H7 (cell line): ENCODE measurements around the gene FAM50A. TPM values are rescaled to one million over a fixed set of nuclear protein-coding genes. Genes with fewer than 3 reads are reported as not detected.
"Not testable (repeated sequence)": the region's sequence is repeated elsewhere in the genome, so short reads cannot be mapped to it uniquely, and the experiment has no call there.

Source experiments
- DNase-seq: peaks from one replicate; pipeline ENCODE4 v3.0.0; 2012
- H3K27me3 ChIP-seq: 2 replicates; pipeline ENCODE4 v1.6.0; 2011; ENCODE audit warnings: mild to moderate bottlenecking, low read length; ENCODE audit not compliant: control insufficient read depth, insufficient read depth
- H3K36me3 ChIP-seq: replicated peaks from 2 replicates; pipeline ENCODE4 v1.5.1; 2011; ENCODE audit warnings: low read length; ENCODE audit not compliant: control insufficient read depth, insufficient read depth
- H3K4me3 ChIP-seq: 2 replicates; pipeline ENCODE4 v1.5.1; 2011; ENCODE audit warnings: low read depth, mild to moderate bottlenecking, control low read depth, low read length, moderate library complexity; ENCODE audit not compliant: insufficient read depth
- total RNA-seq: library from RNA; depleted of rRNA; stranded (reverse); fragments of >200 nt; shearing (Covaris generic); gene quantifications from 2 replicates; pipeline ENCODE4 v1.2.3, GENCODE V29; 2014

FAM50A gene
- total RNA-seq, 1 experiment from 2014 or later: 44.0 TPM

- H3K27me3 ChIP-seq: no peaks in the 10 kb centered on the region
- H3K4me3 ChIP-seq: peak overlapping the region; percentile 66
- DNase-seq: no peak
- peaks cover 2% of the 10 kb centered on the region; the same call in 1 of the 2 replicates for H3K36me3 ChIP-seq
Observed at GRCh38 chrX:154485150-154486051, 41.5 kb downstream of the FAM50A start.

DNA sequence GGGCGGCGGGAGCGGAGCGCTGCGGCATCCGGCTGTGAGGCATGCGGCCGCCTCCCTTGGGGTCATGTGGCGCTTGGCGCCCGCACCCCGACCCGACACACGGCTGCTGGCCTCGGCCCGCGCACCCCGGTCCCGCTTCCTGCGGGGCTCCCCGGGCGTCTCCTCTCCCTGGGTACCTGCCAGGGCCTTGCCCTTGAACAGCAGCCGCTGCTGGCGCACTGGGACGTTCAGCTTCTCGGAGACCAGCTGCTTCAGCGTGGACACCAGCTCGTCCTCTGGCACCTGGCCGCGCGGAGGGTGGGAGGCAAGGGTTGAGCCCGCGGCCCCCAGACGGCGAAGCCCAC lies 42.1 kb downstream of the FAM50A start:
- Histone ChIP-seq H3K4me3 (peak overlapping the region; percentile 66), H3K27me3 (no peaks in the 10 kb centered on the region), H3K36me3 (peaks cover 2% of the 10 kb centered on the region; the same call in 1 of the 2 replicates)
- DNase-seq: peak; percentile 74

DNA sequence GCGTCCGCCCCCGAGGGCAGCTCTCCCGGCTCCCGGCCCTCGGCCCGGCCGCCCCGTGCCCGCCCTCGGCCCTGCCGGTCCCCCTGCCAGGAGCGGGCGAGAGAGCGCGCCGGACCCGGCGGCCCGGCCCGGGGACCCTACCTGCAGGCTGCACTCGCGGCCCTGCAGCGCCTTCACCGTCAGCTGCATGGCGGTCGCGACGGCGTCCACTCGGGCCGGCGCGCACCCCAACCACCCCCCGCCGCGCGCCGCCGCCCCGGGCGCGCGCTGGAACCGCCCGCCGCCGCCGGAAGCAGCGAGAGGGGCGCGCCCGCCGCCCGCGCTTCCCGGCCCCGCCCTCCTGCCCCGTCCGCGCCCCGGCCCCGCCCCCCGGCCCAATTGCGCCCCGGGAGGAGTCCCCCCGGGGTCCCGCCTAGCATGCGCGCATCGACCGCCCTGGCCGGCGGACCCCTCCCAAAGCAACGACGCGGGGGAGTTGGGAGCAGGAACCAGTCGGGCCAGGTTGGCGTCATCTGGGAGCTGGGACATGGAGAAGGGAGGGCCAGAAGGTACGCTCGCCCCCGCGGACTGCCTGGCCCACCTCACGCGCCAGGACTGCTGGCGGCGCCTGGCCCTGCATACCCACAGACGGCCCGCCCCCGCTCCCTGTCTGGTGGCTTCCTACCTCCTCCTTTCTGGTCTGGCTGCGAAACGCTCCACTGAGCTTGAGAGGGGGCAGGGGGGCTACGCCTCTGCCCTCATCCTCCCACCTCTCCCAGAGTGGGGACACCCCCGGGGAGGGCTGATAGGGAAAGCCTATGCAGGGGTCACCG lies 42.7 kb downstream of the FAM50A start, which contains the start of gene UBL4A:
Gene UBL4A, minus strand, starts transcription at position 220 of the 812 bp plus-strand sequence. Its CDS starts 31 bp downstream, at position 189.
- Histone ChIP-seq H3K27me3 (no peaks in the 10 kb centered on the region), H3K4me3 (peak within 1 kb of the TSS; percentile 66), H3K36me3 (peaks cover 2% of the 10 kb centered on the region; the same call in 1 of the 2 replicates)
- peak; percentile 93 for DNase-seq

DNA sequence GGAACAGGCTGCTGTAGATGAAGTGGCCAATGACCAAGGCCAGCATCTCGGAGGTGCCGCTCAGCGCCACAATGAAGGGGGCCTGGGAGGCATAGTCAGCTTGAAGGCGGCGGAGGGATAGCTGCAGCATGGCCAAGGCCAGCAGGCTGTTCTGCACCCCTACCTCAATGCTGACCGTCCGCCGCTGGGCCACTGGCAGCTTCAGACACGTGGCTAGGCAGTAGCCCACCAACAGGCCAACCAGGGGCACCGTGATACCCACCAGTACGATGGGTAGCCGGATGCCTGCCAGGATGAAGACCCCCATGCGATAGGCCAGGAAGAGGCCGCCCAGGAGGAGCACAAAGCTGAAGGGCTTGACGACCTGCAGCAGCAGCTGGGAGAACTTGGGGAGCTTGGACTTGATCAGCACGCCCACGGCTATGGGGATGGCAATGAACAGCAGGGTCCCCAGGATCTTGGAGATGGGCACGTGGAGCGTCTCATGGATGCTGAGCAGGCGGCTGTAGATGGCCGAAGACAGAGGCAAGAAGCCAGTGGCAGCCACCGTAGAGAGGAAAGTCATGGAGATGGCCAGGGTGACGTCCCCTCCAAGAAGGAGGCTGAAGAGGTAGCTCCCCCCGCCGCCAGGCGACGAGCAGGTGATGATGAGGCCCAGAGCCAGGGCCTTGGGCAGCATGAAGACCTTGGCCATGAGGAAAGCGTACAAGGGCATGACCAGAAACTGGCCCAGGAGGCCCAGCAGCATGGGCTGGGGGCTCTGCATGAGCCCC lies 43.8 kb downstream of the FAM50A start:
- Histone ChIP-seq H3K4me3 (no peak overlapping the region), H3K27me3 (no peaks in the 10 kb centered on the region), H3K36me3 (peaks cover 2% of the 10 kb centered on the region; the same call in 1 of the 2 replicates)
- peak; percentile 30 for DNase-seq

- peak; percentile 29 for DNase-seq
- Histone ChIP-seq H3K36me3 (peaks cover 2% of the 10 kb centered on the region; the same call in 1 of the 2 replicates), H3K4me3 (no peak overlapping the region), H3K27me3 (no peaks in the 10 kb centered on the region)
Observed at GRCh38 chrX:154488336-154489075, 44.6 kb downstream of the FAM50A start.

GRCh38 chrX:154489182-154489581 lies 45.2 kb downstream of the FAM50A start:
- Histone ChIP-seq H3K36me3 (peaks cover 2% of the 10 kb centered on the region; the same call in 1 of the 2 replicates), H3K4me3 (no peak overlapping the region), H3K27me3 (no peaks in the 10 kb centered on the region)
- no peak for DNase-seq

GRCh38 chrX:154490021-154490413 lies 46.1 kb downstream of the FAM50A start:
- Histone ChIP-seq H3K36me3 (0 out of 2 replicates have a peak, but pooled peaks cover 1% of the 10 kb centered on the region), H3K4me3 (peak overlapping the region; percentile 45), H3K27me3 (no peaks in the 10 kb centered on the region)
- DNase-seq: peak; percentile 61

DNA sequence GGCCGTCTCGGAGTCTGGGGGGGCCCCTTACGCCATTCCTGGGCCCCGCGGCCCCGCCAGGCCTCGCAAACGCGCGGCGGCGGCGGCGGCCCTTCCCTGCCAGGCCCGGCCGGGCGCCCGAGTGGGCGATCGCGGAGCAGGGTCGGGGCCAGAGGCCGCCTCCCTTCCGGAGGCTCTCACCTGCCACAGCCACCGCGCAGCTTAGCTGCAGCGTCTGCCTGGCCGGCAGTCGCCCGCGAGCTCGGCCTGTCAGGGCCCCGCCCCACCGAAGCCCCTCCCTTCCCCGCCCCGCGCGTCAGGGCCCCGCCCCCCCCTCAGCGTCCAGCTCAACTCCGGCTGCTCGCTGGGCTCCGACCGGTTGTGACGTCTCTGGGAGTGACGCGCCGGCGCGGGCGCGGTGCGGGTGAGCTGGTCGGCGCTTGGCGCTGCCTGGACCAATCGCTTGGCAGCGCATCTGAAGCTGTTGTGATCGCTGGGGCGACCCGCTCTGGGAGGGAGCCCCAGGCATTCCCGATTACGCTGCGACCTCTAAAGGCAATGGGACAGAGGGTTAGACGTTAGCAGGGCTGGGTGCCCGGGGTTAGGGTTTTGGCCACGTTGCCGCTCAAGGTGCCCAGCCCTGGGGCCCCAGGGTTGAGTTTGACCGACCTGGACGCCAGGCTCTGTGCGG lies 46.6 kb downstream of the FAM50A start, which contains the start of gene SLC10A3:
Gene SLC10A3, minus strand, starts transcription at position 216 of the 670 bp plus-strand sequence. CDS start 1,689 bp downstream, outside the sequence.
- Histone ChIP-seq H3K4me3 (peak within 1 kb of the TSS; percentile 50), H3K27me3 (no peaks in the 10 kb centered on the region), H3K36me3 (no peaks in the 10 kb centered on the region)
- DNase-seq: peak; percentile 98

DNA sequence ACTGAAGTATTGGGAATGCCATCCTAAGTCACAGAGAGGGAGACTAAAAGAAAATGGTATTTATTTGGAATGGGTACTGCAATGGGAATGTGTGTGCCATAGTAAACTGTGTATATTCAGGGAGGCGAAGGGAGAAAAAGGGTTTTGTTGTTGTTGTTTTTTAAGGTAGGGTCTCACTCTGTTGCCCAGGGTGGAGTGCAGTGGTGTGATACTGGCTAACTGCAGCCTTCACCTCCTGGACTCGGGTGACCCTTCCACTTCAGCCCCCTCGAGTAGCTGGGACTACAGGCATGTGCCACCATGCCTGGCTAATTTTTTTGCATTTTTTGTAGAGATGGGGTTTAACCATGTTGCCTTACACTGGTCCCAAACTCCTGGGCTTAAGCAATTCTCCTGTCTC lies 50.8 kb downstream of the FAM50A start:
- Histone ChIP-seq H3K36me3 (no peaks in the 10 kb centered on the region), H3K4me3 (no peak overlapping the region), H3K27me3 (no peaks in the 10 kb centered on the region)
- DNase-seq: no peak

- H3K36me3 ChIP-seq: no peaks in the 10 kb centered on the region
- no peak for DNase-seq
- H3K27me3 ChIP-seq: no peaks in the 10 kb centered on the region
- no peak overlapping the region for H3K4me3 ChIP-seq
Observed at GRCh38 chrX:154495472-154495922, 51.6 kb downstream of the FAM50A start.

- DNase-seq: not testable (repeated sequence)
Observed at GRCh38 chrX:154496591-154497137, 52.7 kb downstream of the FAM50A start.

More at GRCh38 chrX:154496591-154497137, 52.7 kb downstream of the FAM50A start:
- H3K27me3 ChIP-seq, H3K4me3 ChIP-seq, H3K36me3 ChIP-seq: not testable (repeated sequence)
